GM19324 (cell line): ENCODE measurements around the gene MAGI3.

Experiments used
- ATAC-seq: cut with Tn5 transposase; IDR thresholded peaks from one replicate; pipeline ENCODE4 v1.9.1; 2021; ENCODE audit warnings: mild to moderate bottlenecking, moderate library complexity; ENCODE audit not compliant: unreplicated experiment, low FRiP score

The MAGI3 gene

DNA sequence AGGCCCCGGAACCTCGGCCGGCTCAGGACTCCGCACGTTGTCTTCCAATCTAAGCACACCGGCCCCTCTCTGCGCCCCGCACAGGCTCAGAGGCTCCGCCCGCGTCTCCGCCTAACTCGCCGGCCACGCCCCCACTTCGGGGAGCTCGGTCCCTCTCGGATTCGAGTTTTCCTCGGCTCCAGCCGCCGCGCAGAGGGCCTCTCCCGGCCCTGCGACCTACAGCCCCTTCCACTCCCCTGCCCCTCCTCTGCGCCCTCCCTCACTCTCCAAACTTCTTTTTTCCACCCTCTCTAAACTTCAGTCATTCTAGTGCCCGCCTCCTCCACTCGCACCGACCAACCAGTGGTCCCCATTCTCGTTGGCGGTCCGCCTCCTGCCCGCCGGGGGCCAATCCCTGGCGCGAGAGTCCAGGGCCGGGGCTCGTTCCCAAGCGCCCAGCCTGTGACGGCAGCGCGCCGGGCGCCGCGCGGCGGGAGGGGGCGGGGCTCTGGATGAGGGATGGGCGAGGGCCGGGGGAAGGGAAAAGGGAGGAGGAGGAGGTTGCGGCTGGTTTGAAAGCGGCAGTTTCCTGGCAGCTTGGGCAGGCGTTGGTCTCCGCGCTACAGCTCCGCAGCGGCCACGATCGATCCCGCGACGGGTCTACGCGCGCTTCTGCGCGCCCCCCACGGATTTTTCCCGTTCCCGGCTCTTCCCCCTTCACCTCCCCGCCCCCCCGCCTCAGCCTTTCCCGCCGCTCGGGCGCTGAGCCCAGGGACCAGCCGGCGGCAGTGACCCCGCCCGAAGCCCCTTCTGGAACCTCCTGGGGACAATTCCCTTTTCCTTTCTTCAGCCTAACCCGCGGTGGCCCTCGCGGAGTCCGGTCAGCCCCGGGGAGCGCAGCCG lies at the start of gene MAGI3:
TSS of gene MAGI3 (plus strand) at position 563 of the 882 bp plus-strand sequence. CDS start 519 bp downstream, outside the sequence.
- ATAC-seq, result peak; percentile 100

DNA sequence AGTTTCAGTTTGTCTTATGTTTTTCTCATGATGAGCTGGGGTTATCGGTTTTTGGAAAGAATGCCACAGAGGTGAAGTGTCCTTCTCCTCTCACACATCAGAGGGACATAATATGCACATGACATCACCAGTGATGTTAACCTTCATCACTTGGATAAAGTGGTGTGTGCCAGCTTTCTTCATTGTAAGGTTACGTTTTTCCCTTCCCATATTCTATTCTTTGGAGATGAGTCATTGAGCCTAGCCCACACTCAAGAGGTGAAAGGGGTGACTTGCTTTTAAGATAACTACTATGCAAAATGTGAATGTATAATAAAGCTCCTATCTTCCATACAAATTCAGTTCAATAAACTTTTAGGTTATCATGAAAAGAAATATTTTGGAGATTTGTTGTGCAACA lies 36.7 kb upstream of the MAGI3 start:
- ATAC-seq, result no peak

DNA sequence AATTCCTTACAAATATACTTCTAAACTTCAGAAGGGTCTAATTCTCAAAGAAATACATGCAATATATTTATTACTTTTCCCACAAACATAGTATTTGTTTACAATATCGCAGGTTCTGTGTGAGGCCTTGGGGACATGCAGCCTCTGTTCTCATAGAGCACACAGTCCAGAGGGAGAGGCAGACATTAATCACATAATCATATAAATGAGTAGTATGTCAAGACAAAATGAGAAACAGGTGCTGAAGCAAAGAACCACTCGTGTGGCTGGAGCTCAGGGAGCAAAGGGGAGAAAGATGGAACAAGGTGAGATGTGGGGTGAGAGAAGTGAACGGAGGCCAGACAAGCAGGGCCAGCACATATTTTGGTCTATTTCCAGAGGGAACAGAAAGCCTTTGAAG lies 26.4 kb upstream of the MAGI3 start:
- no peak for ATAC-seq

DNA sequence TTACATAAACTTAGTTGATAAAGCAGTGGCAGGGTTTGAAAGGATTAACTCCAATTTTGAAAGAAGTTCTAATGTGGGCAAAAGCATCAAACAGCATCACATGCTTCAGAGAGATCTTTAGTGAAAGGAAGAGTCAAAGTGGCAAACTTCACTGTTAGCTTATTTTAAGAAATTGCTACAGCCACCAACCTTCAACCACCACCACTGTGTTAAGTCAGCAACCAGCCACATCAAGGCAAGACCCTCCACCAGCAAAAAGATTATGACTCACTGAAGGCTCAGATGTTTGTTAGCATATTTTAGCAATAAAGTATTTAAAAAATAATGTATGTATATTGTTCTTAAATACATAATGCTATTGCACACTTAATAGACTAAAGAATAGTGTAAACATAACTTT lies 21.3 kb upstream of the MAGI3 start:
- no peak for ATAC-seq

DNA sequence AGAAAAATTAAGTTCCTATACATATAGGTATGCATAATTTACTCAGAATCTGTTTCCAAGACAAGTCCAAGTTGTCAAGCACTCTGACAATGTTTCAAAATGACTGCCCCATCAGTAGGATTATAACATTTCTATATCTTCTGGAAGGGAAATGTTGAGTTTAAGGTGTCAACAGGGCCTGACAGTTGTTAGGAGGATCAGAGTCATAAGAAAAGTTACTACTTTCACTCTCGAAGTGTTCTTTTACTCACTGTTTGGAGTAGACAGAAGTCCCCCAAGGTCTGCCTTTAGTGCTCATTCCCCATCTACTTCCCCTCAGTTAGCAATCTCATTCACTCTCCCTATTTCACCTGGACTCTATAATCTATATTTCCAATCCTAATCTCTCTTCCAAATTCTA lies 20.6 kb upstream of the MAGI3 start:
- ATAC-seq, result no peak

DNA sequence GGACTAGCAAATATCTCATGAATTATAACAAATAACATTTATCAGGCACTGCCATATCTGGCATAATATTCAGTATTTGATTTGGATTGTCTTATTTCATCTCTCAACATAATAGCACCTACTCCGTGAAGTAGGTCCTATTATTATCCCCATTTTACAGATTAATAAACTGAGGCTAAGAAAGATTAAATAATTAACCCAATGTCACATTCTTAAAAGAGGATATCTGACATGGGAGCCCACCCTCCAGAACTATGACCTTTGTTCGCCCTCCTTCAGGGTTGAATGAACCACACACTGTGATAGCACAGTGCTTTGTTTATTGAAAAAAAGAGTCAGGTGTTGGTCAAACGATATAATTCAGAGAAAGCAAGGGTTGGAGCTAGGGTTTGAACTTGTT lies 19.4 kb upstream of the MAGI3 start:
- ATAC-seq, result no peak

DNA sequence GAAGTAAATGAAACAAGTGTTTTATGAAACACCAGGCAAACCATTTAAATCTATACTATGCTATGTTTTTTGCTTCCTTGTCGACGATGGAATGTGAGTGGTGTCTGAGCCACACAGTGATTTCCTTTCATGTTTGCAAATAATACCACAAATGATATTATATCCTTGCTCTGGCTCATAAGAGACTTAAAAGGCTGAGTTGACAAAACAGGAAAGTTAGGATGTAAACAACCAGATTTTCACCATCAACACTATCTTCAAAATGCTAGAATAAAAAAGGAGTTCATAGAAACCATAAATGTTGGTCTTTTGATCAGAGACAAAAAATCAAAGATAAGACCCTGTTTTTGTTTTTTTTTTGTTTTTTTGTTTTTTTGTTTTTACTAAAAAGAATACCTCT lies 17.8 kb upstream of the MAGI3 start:
- no peak for ATAC-seq

DNA sequence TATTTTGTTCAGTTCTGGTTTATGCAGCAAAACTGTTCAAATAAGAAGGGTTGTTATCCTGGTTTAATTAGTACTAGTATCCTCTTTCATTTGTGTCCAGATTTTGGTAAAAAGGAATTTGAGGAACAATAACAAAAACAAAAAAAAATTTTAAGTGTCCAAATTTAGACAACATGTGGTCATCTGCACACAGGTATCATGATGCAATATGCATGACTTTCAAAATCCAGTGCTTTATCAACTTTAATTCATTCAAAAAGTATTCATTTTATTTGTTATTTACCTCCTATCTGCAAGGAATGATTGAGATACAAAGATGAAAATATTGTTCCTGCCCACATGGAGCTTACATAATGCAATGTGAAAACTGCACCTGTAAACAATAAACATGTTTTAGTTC lies 16.7 kb upstream of the MAGI3 start:
- ATAC-seq, result no peak

DNA sequence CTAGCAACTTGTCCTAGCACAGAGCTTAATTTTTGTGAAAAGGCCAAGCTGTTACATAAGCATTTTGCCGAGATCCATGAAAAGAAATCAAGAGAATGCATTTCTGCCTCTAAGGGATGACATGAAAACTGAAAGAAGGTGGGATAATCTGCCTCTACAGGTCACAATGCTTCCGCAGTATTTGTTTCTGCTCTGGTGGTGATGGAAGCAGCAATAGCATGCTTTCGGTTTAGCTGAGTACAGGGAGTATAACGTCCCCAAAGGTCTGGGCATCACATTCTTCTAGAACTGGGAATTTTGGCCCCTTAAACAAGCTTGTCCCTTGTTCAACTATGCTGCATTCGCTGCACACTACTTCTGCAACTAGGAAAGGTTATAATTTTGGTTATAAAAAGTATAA lies 14.4 kb upstream of the MAGI3 start:
- no peak for ATAC-seq

DNA sequence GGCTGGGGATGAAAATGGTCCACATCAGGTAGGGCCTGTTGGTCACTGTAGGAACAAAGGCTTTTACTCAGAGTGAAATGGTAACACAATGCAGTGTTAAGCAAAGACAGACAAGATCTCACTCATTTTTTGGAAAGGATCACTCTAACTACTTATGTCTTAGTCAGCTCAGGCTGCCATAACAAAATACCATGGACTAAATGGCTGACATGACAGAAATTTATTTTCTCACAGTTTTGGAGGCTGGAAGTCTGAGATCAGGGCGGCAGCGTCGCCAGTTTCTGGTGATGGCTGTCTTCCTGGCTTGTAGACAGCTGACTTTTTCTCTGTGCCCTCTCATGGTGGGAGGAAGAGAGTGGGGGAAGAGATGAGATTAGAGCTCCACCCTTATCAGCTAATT lies 10.2 kb upstream of the MAGI3 start:
- ATAC-seq, result no peak

DNA sequence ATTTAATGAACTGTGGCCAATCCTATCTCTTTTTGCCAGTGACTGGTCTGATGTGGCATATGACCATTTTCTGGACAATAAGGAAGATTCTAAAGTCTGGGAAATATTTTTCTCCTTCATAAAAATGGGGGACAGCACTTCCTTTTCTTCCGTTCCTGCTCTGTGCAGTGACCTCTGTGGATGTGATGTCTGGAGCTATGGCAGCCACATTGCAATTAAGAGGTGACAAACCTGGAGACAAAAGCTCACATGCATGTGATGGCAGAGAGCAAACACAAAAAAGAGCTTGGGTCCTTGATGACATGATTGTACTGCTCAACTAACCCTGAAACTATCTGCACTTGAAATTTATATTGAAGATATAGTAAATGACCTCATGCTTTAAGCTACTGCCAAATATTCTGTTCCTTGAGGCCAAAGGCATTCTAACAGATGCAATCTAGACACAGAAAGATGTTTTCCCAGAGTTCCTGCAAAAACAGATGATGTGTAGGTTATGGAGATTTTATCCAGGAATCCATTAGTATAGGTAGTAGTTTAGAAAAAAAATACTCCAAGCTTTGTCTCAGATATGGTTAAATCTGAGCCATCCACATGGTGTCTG lies 2.2 kb upstream of the MAGI3 start:
- ATAC-seq, result no peak

DNA sequence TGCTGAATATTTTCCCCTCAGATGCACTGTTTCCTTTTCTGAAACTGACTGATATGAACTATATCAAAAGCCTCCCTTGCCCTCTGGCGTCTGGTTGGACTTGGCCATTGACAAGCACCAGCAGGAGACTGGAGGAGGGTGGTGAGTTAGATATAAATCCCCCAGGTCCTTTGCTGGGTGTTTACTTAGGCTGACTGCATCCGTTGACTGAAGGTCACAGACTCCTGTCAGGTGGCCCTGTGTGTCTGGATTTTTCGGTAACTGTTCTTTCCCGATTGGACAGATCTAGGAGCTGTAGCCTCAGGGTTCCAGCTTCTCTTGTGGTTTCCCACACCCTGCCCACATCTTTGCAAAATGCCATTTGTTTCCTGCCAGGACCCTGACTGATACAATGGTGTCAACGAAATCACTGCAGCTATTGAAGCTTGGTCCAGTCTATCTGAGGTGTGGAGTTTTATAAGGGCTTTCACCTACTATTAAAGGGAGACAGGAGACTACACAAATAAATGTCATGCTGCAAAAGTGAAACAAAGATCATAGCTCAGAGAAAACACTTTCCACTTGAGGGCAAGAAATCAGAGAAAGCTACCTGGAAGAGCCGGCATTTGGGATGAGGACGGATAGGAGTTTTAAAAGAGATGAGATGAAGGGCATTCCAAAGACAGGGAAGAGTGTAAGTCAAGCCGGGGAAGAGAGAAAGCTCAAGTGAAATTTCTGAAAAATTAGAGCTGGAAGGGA lies 1.5 kb upstream of the MAGI3 start:
- ATAC-seq, result no peak

DNA sequence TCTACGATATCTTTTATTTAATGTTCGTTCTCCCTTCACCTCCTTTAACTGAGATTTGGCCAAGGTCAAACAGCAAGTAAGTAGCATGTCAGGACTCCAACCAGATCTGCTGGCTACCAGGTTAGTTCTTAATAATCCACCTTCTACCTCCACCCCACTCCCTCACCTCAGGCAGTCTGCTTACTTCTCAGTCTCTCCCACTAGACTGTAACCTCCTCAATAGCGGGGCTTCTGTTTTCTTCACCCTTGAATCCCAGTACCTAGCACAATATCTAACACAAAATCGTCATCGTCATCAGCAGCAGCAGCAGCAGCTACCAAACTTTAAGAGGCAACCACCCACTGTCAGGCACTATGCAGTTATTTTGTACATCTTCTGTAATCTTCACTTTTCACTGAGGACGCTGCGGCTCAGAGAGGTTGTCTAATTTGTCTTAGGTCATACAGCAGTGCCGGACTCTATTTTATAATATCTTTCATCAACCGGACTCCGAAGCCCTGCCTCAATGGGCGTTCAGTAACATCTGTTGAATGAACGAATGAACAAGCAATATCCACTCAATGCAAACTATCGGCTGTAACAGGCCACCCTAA lies 859 bp upstream of the MAGI3 start:
- no peak for ATAC-seq

DNA sequence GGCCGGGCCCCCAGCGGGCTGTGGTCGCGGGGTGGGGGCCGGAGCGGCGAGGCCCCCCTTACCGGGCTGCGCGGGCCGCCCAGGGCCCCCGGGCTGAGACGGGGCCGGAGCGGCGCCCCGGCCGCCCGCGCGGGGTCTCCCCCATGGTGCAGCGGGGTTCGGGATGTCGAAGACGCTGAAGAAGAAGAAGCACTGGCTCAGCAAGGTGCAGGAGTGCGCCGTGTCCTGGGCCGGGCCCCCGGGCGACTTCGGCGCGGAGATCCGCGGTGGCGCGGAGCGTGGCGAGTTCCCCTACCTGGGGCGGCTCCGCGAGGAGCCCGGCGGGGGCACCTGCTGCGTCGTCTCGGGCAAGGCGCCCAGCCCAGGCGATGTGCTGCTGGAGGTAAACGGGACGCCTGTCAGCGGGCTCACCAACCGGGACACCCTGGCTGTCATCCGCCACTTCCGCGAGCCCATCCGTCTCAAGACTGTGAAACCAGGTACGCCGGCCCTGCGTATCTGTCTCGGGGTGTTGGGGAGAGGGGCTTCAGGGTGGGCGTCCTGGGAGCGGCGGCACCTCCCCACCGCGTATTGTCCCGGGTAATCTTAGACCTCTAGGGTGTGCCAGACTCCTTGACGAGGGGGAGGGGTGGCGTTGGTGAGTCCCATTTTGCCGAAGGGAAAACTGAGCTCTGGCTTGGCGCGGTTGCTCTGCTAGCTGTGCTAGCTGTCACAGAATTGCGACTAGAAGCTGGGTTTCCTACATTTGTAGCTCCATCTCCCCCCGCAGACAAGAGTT lies 745 bp downstream of the MAGI3 start:
- no peak for ATAC-seq

DNA sequence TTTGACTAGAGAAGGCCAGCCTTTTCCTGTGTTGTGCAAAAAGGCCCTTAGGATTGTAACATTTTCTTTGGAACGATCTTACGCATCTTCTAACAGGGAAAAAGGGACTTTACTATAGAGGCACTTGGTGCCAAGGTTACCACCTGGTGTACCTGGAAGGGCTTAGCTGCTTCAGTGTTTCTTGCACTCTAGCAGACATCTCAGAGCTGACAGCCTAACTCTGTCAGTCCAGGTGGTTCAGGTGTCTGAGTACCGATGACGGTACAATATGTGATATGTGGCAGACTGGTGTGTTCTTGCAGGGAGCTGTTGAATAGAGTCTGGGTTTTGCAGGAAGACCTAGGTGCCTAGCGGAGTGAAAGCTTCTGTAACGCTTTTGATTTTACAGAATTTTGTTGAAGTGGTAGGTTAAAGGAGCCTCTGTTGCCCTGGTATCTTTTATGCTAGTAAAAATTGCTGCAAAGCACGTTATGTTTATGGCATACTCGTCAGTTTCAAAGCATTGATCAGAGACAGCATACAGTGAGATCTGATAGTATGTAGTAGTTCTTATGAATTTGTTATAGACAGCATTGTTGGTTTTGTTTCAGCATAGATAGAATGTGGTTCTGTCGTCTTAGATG lies 1.4 kb downstream of the MAGI3 start:
- ATAC-seq, result no peak

DNA sequence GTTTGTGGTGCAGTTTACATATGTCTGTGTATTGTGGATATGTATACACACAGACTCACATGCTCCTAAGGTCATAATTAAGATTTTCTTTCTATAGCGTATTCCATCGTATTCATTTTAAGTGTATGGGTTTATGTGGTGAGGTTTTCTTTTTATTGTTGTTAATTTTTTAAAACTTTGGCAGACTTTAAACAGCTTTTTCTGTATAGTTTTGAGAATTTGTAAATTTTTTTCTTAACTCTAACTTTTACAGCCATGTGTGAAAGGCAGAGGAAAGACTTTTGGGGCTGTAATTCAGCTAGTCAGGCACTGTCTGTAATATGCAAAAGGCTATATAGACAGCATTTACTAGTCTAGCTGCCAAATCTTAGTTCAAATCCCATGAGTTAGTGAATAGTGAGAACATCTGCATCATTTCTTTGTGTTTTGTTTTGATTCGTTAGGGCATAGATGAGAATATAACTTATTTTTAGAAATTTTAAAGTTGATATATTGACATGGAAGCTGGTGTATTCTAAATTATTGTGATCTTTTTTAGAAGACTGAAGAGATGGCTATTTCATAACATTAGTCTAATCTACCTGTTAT lies 2.3 kb downstream of the MAGI3 start:
- ATAC-seq, result no peak

DNA sequence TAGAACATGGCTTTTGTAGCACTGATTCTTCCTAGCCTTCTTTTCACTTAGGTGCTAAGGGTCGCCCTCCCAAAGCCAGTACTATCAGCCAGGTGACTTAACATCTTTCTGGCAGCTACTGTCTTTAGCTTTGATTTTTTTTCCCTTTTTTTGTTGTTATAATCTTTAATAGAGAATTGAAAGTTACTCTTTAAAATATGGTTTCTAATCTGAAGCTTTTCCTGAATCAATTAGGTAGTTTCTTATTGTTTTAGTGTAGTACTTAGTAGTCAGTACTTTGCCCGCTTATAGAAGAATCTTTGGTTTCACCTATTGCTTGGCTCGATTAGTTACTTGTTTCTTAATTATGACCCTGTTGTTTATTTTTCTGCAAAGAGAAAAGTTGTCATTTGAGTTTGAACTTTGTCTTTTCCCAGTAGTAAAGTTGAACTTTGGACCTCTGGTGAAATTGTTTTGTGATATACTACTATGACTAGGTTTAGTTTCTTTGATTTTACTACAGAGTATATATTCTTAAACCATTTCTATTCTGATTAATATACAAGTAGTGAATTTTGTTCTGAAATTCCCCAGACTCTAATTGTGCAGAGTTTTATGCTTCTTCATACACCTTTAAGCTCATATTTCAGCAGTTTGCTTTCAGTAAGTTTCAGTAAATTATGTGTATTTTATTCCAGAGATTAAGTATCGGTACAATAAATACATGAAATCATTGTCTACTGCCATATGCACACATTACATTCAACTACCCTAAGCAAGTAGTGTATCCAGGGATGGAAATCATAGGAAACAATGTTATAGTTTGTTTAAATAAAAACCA lies 3.9 kb downstream of the MAGI3 start:
- no peak for ATAC-seq

DNA sequence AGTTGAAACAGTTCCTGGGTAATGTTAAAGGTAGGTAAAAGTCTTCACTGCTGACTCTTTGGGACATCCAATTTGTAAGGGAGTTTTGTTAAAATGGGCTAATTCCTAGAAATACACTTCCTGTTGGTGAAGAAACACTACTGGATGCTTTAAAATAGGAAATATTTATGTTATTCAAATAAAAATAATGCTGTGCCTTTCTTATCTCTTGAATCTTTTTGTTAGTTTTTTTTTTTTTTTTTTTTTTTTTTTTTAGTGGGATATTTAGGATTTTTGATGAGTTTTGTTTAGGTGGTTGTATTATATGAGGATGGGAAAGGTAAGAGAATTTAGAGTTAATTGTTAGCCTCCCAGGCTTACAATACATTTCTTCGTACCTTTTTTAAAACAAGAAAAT lies 4.5 kb downstream of the MAGI3 start:
- no peak for ATAC-seq

DNA sequence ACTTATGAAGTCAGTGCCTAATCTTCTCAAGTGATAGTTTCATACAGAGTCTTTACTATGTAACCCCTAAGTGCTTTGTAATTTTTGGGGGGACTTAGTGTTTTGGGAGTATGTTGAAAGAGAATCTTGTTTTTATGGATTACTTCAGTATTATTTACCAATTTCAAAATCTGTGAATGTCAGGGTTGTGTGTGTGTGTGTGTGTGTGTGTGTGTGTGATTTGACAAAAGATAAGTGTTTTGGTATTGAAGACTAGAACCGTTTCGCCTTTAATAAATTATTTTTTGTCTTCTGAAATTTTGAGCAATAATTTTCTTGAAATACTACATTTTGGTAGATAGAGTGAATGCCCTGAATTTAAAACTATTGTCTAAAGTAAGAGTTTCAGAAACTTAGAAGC lies 5.8 kb downstream of the MAGI3 start:
- ATAC-seq, result no peak
